Sigmoid colon (tissue), 7 donors: ENCODE measurements around the gene ZDHHC9. TPM values are rescaled to one million over a fixed set of nuclear protein-coding genes. Genes with fewer than 3 reads are reported as not detected.
A peak's percentile ranks its signal among the peaks of the same experiment; 100 is the strongest.

Experiments
- DNase-seq: peaks from one replicate; pipeline ENCODE4 v3.0.0-alpha.2; 2019
- H3K27ac ChIP-seq, 4 donors: fragments of 200-600 bp; sonication (generic); one replicate each; pipeline ENCODE4 v1.5.1; 2016 to 2019; ENCODE audit warnings: mild to moderate bottlenecking in 1 of 4
- H3K27me3 ChIP-seq, 3 donors: fragments of 200-600 bp; sonication (generic); one replicate each; pipeline ENCODE4 v1.5.1; 2019; ENCODE audit warnings: mild to moderate bottlenecking in 1 of 3
- H3K36me3 ChIP-seq, 4 donors: fragments of 200-600 bp; sonication (generic); one replicate each; pipeline ENCODE4 v1.5.1; 2016 to 2019
- H3K4me1 ChIP-seq, 4 donors: fragments of 200-600 bp; sonication (generic); one replicate each; pipeline ENCODE4 v1.5.1; 2017 to 2019
- H3K4me3 ChIP-seq, 4 donors: fragments of 200-600 bp; sonication (generic); one replicate each; pipeline ENCODE4 v1.5.1; 2017 to 2019; ENCODE audit warnings: mild to moderate bottlenecking in 2 of 4, moderate library complexity in 1 of 4
- H3K9me3 ChIP-seq, 4 donors: fragments of 200-600 bp in 3 of 4; sonication (generic) in 3 of 4; one replicate each; pipeline versions ENCODE4 v1.5.1 to v1.6.1; 2013 to 2019
- EP300 ChIP-seq, 4 donors: sonication (generic); formaldehyde crosslinking; IDR thresholded peaks; one replicate each; pipeline ENCODE4 v1.6.1; 2017; ENCODE audit warnings: antibody characterized with exemption in 4 of 4
- POLR2A ChIP-seq, 2 donors: fragments of 450-650 bp; IDR thresholded peaks; one replicate each; pipeline ENCODE4 v1.6.1; 2016; ENCODE audit warnings: antibody characterized with exemption in 2 of 2, mild to moderate bottlenecking in 2 of 2, moderate library complexity in 2 of 2
- POLR2AphosphoS5 ChIP-seq, 4 donors: sonication (generic); formaldehyde crosslinking; IDR thresholded peaks; one replicate each; pipeline ENCODE4 v1.6.1; 2017; ENCODE audit warnings: antibody characterized with exemption in 4 of 4
- WGBS, 2 donors: extraction: QIAGEN DNeasy Blood & Tissue Kit; methylation state at CpG; one replicate each; pipeline ENCODE4 v1.1.7; 2013; 5-methylcytosine and 5-hydroxymethylcytosine counted together
- intact Hi-C: fragments of 100-400 bp; cut with DNase I; formaldehyde crosslinking; loops from one replicate; pipeline ENCODE4 v1.15.1; 2023
- polyA plus RNA-seq, 3 donors: library from polyadenylated mRNA; stranded (reverse); fragments of 200-250 nt; gene quantifications; one replicate each; pipeline ENCODE4 v1.2.3, GENCODE V29; 2013
- total RNA-seq, 4 donors: library from RNA; depleted of rRNA; stranded (reverse); fragments of >200 nt; gene quantifications; one replicate each; pipeline ENCODE4 v1.1.0, GENCODE V29; 2016
- TF ChIP-seq, protein P1 (sequence below), 4 experiments: fragments of 450-650 bp in 3 of 4; fragments of 200-600 bp in 1 of 4; IDR thresholded peaks; one replicate each; pipeline ENCODE4 v1.5.1; 2016 to 2019; ENCODE audit warnings: antibody characterized with exemption in 4 of 4, mild to moderate bottlenecking in 3 of 4, moderate library complexity in 2 of 4
- donor health status: healthy with polysubstance abuse.
- donor health status: Bipolar disorder and iron deficiency.
- donor health status: healthy.

Gene ZDHHC9
- total and polyA plus RNA-seq, 7 donors: 6.6 to 18.1 (median 13.0) TPM

- intact Hi-C loops: no loop called here
- WGBS, 2 donors: 95 to 97% methylated on average over 4 of the region's 4 CpGs
- Histone ChIP-seq H3K27ac (no peak overlapping the region), H3K9me3 (no peaks in the 10 kb centered on the region), H3K27me3 (no peaks in the 10 kb centered on the region), H3K4me1 (no peaks in the 10 kb centered on the region), H3K36me3 (peaks cover 0 to 8% (median 0%) of the 10 kb centered on the region in 4 donors), H3K4me3 (no peak overlapping the region)
- TF ChIP-seq POLR2A (IDR thresholded peaks at IDR 0.05) (no peak), EP300 (IDR thresholded peaks at IDR 0.05) (no peak), POLR2AphosphoS5 (IDR thresholded peaks at IDR 0.05) (no peak)
- TF ChIP-seq, protein P1, sequence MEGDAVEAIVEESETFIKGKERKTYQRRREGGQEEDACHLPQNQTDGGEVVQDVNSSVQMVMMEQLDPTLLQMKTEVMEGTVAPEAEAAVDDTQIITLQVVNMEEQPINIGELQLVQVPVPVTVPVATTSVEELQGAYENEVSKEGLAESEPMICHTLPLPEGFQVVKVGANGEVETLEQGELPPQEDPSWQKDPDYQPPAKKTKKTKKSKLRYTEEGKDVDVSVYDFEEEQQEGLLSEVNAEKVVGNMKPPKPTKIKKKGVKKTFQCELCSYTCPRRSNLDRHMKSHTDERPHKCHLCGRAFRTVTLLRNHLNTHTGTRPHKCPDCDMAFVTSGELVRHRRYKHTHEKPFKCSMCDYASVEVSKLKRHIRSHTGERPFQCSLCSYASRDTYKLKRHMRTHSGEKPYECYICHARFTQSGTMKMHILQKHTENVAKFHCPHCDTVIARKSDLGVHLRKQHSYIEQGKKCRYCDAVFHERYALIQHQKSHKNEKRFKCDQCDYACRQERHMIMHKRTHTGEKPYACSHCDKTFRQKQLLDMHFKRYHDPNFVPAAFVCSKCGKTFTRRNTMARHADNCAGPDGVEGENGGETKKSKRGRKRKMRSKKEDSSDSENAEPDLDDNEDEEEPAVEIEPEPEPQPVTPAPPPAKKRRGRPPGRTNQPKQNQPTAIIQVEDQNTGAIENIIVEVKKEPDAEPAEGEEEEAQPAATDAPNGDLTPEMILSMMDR (IDR thresholded peaks at IDR 0.05): no peak
- DNase-seq: no peak
These were observed 19.1 kb downstream of the ZDHHC9 start for GRCh38 chrX:129824620-129825019.

GRCh38 chrX:129823522-129823921 lies 20.2 kb downstream of the ZDHHC9 start:
- WGBS, 2 donors: 74 to 88% methylated on average over 6 of the region's 6 CpGs

DNA sequence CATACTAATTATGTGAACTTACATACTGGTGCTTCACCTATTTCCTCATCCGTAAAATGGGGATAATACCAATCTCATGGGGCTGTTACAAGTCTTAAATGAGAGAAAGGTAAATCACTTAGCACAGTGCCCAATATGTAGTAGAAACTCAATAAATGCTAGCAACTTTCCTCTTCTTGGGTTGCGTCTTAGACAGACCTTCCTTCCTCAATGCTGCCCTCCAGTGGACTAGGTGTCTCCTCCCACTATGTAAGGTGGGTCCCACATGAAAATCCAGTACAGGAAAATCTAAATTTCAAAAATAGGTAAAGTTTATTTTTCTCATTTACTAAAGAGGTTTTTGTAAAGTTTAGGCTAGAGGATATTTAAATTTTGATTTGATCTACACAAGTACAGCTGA lies 20.6 kb downstream of the ZDHHC9 start:
- Histone ChIP-seq H3K27me3 (no peaks in the 10 kb centered on the region), H3K27ac (no peak overlapping the region), H3K4me3 (no peak overlapping the region), H3K36me3 (no peaks in the 10 kb centered on the region), H3K9me3 (no peaks in the 10 kb centered on the region), H3K4me1 (no peaks in the 10 kb centered on the region)
- DNase-seq: no peak
- intact Hi-C loops: no loop called here
- 54 to 67% methylated on average over 2 of the region's 2 CpGs for WGBS, 2 donors
- TF ChIP-seq POLR2AphosphoS5 (IDR thresholded peaks at IDR 0.05): no peak
- TF ChIP-seq, protein P1 (IDR thresholded peaks at IDR 0.05): peak in 1 of 4 experiments; percentile 18
- TF ChIP-seq EP300 (IDR thresholded peaks at IDR 0.05): no peak

More at GRCh38 chrX:129823522-129823921, 20.2 kb downstream of the ZDHHC9 start:
- H3K4me1 ChIP-seq: no peaks in the 10 kb centered on the region
- H3K27me3 ChIP-seq: no peaks in the 10 kb centered on the region
- intact Hi-C loops: no loop called here
- no peak overlapping the region for H3K27ac ChIP-seq
- no peak for TF ChIP-seq EP300 (IDR thresholded peaks at IDR 0.05)
- TF ChIP-seq, protein P1 (IDR thresholded peaks at IDR 0.05): no peak
- no peak for TF ChIP-seq POLR2AphosphoS5 (IDR thresholded peaks at IDR 0.05)
- TF ChIP-seq POLR2A (IDR thresholded peaks at IDR 0.05): no peak
- H3K4me3 ChIP-seq: no peak overlapping the region
- DNase-seq: no peak
- H3K36me3 ChIP-seq: peaks cover 0 to 3% (median 0%) of the 10 kb centered on the region in 4 donors
- H3K9me3 ChIP-seq: no peaks in the 10 kb centered on the region

- no peak overlapping the region for H3K27ac ChIP-seq
These were observed 25.6 kb downstream of the ZDHHC9 start for GRCh38 chrX:129818123-129818522.

More at GRCh38 chrX:129818123-129818522, 25.6 kb downstream of the ZDHHC9 start:
- H3K4me3 ChIP-seq: no peak overlapping the region
- intact Hi-C loops: no loop called here
- no peaks in the 10 kb centered on the region for H3K9me3 ChIP-seq
- peaks cover 0 to 6% (median 0%) of the 10 kb centered on the region in 4 donors for H3K36me3 ChIP-seq
- WGBS, 2 donors: 97 to 100% methylated on average over 2 of the region's 2 CpGs
- no peaks in the 10 kb centered on the region for H3K4me1 ChIP-seq
- no peak for TF ChIP-seq POLR2AphosphoS5 (IDR thresholded peaks at IDR 0.05)
- no peak for TF ChIP-seq POLR2A (IDR thresholded peaks at IDR 0.05)
- TF ChIP-seq, protein P1 (IDR thresholded peaks at IDR 0.05): no peak
- TF ChIP-seq EP300 (IDR thresholded peaks at IDR 0.05): no peak
- H3K27me3 ChIP-seq: no peaks in the 10 kb centered on the region
- DNase-seq: no peak
